Panc1 (cell line): ENCODE results near the gene KDM1A. TPM values are rescaled to one million over a fixed set of nuclear protein-coding genes. Genes with fewer than 3 reads are reported as not detected.
A peak's percentile ranks its signal among the peaks of the same experiment; 100 is the strongest.

Experiments
- ATAC-seq: fragments of 200-7000 bp; cut with Tn5 transposase; 2 replicates; pipeline ENCODE4 v1.9.1; 2020; ENCODE audit warnings: mild to moderate bottlenecking, moderate library complexity
- Bru-seq: library from RNA; stranded (reverse); fragments of 400-500 nt; gene quantifications from one replicate; lab custom pipeline; 2021; lab: Mats Ljungman, UMichigan
- BruChase-seq, 2 experiments: library from RNA; stranded (reverse); fragments of 400-500 nt; gene quantifications; one replicate each; lab custom pipeline; 2021; lab: Mats Ljungman, UMichigan
- BruUV-seq: library from RNA; stranded (reverse); fragments of 400-500 nt; replicated peaks from 2 replicates; lab custom pipeline; 2021; lab: Mats Ljungman, UMichigan
- CTCF ChIA-PET: fragments of 300-600 bp; sonication (Branson Sonifier 250); formaldehyde crosslinking; loops from one replicate; lab custom pipeline; 2022; ENCODE audit warnings: antibody characterized with exemption; lab: Charles Lee
- POLR2A ChIA-PET: fragments of 300-600 bp; sonication (Branson Sonifier 250); formaldehyde crosslinking; loops from one replicate; lab custom pipeline; 2022; ENCODE audit warnings: antibody characterized with exemption; lab: Charles Lee
- DNase-seq: peaks from one replicate; pipeline ENCODE4 v3.0.0-alpha.2; 2010; ENCODE audit warnings: low read depth, low spot score
- H3K27ac ChIP-seq: 2 replicates; pipeline ENCODE4 v1.5.1; 2011; ENCODE audit warnings: mild to moderate bottlenecking, low read length, inconsistent platforms
- H3K27me3 ChIP-seq: fragments of 200-500 bp; sonication (Bioruptor generic); 2 replicates; pipeline ENCODE4 v1.6.0; 2014; ENCODE audit warnings: low read length, inconsistent platforms; ENCODE audit not compliant: control insufficient read depth, insufficient read depth
- H3K36me3 ChIP-seq: fragments of 200-500 bp; sonication (Bioruptor generic); 2 replicates; pipeline ENCODE4 v1.5.1; 2014; ENCODE audit warnings: inconsistent platforms, mild to moderate bottlenecking, low read length, moderate library complexity; ENCODE audit not compliant: control insufficient read depth, insufficient read depth
- H3K4me1 ChIP-seq: 2 replicates; pipeline ENCODE4 v1.5.1; 2011; ENCODE audit warnings: inconsistent platforms, mild to moderate bottlenecking, low read length, moderate library complexity; ENCODE audit not compliant: control insufficient read depth, insufficient read depth
- H3K4me3 ChIP-seq, 2 experiments: 2 replicates each; pipeline ENCODE4 v1.5.1; 2011 to 2012; ENCODE audit warnings: low read depth in 2 of 2, low read length in 2 of 2, mild to moderate bottlenecking in 2 of 2, inconsistent platforms in 1 of 2, moderate library complexity in 1 of 2
- H3K9me3 ChIP-seq: fragments of 200-500 bp; sonication (Bioruptor generic); 2 replicates; pipeline ENCODE4 v1.5.1; 2014; ENCODE audit warnings: low read depth, mild to moderate bottlenecking, inconsistent platforms, low read length, moderate library complexity; ENCODE audit not compliant: control insufficient read depth, insufficient read depth
- CTCF ChIP-seq: fragments of 450-650 bp; IDR thresholded peaks from 2 replicates; pipeline ENCODE4 v1.5.1; 2017; ENCODE audit warnings: mild to moderate bottlenecking
- POLR2AphosphoS5 ChIP-seq: IDR thresholded peaks from 2 replicates; pipeline ENCODE4 v1.6.1; 2012; ENCODE audit warnings: mild to moderate bottlenecking, low read depth, low read length, moderate library complexity
- SIN3A ChIP-seq: IDR thresholded peaks from 2 replicates; pipeline ENCODE4 v1.6.1; 2012; ENCODE audit warnings: low read depth, mild to moderate bottlenecking, low read length, moderate library complexity, borderline replicate concordance; ENCODE audit not compliant: insufficient read depth
- TCF7L2 ChIP-seq: IDR thresholded peaks from 2 replicates; pipeline ENCODE4 v1.6.1; 2011; ENCODE audit warnings: mild to moderate bottlenecking, low read depth, low read length, inconsistent platforms
- in situ Hi-C: cut with HindIII; loops from 2 replicates; pipeline ENCODE4 v1.10.0; 2016; ENCODE audit warnings: low sequenced_read_pairs, low pct_unique_long_range_greater_than_20kb
- intact Hi-C: fragments of 100-400 bp; cut with micrococcal nuclease; formaldehyde crosslinking; loops from one replicate; pipeline ENCODE4 v1.10.0; 2022; ENCODE audit not compliant: unreplicated experiment
- long read RNA-seq: library from polyadenylated mRNA; unstranded; transcript quantifications from one replicate; pipeline ENCODE4 v2.0.0, GENCODE V29; 2021; ENCODE audit not compliant: unreplicated experiment
- polyA plus RNA-seq: library from polyadenylated mRNA; unstranded; fragments of >200 nt; gene quantifications from one replicate; pipeline ENCODE4 v1.2.1, GENCODE V29; 2012; ENCODE audit warnings: missing spikeins; ENCODE audit not compliant: insufficient read length
- total RNA-seq: library from RNA; stranded (reverse); gene quantifications from one replicate; pipeline ENCODE4 v1.2.1, GENCODE V29; 2021; ENCODE audit not compliant: unreplicated experiment
- TF ChIP-seq, protein P1 (sequence below), 2 experiments: IDR thresholded peaks; 2 replicates each; pipeline ENCODE4 v1.6.1; 2011 to 2012; ENCODE audit warnings: low read depth in 2 of 2, control low read depth in 1 of 2, low read length in 1 of 2, mild to moderate bottlenecking in 1 of 2, moderate library complexity in 1 of 2; ENCODE audit not compliant: insufficient read depth in 1 of 2

KDM1A gene
- 120 TPM for total RNA-seq
- 101 TPM for polyA plus RNA-seq
- percentile 92 among the genes with signal in this experiment for Bru-seq, nascent RNA
- BruChase-seq, experiment 1, labeled RNA remaining after a 2-hour chase, result percentile 83 among the genes with signal in this experiment
- percentile 89 among the genes with signal in this experiment for BruChase-seq, experiment 2, labeled RNA remaining after a 6-hour chase
- long read RNA-seq, transcript KDM1A-203 (19 exons, 3,039 nt), result minor isoform, 8 of 689 reads
- long read RNA-seq, transcript KDM1A-201 (19 exons, 3,033 nt), result major isoform, 317 of 689 reads
- long read RNA-seq, transcript KDM1A-206 (1 exons, 2,810 nt), result minor isoform, 33 of 689 reads
- long read RNA-seq, partial matches to known transcripts, result 34 of 689 reads
- long read RNA-seq, other reads (novel, unspliced or antisense), result 297 of 689 reads

- ChIA-PET POLR2A (interaction anchor here (0.6 kb wide), 2 partner anchors 11 to 1467 kb away, joined by 3 to 4 read pairs; no protein-coding TSS in a partner anchor), CTCF (interaction anchor here (0.5 to 0.7 kb wide), 2 partner anchors 12 to 396 kb away, joined by 6 read pairs; no protein-coding TSS in a partner anchor)
- DNase-seq, result peak; percentile 90
- peak; percentile 98 for TF ChIP-seq POLR2AphosphoS5
- peak; percentile 98 for TF ChIP-seq TCF7L2
- TF ChIP-seq, protein P1, sequence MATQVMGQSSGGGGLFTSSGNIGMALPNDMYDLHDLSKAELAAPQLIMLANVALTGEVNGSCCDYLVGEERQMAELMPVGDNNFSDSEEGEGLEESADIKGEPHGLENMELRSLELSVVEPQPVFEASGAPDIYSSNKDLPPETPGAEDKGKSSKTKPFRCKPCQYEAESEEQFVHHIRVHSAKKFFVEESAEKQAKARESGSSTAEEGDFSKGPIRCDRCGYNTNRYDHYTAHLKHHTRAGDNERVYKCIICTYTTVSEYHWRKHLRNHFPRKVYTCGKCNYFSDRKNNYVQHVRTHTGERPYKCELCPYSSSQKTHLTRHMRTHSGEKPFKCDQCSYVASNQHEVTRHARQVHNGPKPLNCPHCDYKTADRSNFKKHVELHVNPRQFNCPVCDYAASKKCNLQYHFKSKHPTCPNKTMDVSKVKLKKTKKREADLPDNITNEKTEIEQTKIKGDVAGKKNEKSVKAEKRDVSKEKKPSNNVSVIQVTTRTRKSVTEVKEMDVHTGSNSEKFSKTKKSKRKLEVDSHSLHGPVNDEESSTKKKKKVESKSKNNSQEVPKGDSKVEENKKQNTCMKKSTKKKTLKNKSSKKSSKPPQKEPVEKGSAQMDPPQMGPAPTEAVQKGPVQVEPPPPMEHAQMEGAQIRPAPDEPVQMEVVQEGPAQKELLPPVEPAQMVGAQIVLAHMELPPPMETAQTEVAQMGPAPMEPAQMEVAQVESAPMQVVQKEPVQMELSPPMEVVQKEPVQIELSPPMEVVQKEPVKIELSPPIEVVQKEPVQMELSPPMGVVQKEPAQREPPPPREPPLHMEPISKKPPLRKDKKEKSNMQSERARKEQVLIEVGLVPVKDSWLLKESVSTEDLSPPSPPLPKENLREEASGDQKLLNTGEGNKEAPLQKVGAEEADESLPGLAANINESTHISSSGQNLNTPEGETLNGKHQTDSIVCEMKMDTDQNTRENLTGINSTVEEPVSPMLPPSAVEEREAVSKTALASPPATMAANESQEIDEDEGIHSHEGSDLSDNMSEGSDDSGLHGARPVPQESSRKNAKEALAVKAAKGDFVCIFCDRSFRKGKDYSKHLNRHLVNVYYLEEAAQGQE (IDR thresholded peaks at IDR 0.05; ENCODE audit: insufficient read depth in 1 of 2, low read depth in 2 of 2, low read length in 1 of 2), result peak in 1 of 2 experiments; percentile 70; a peak in 2 of 4 replicates
- peak; percentile 94 for TF ChIP-seq SIN3A
- TF ChIP-seq CTCF, result no peak; the same call in 1 of the 2 replicates
- in situ Hi-C loops, result no loop called here
- intact Hi-C loops, result no loop called here
- Histone ChIP-seq H3K4me3 (peak within 1 kb of the TSS; percentile 84 to 93), H3K4me1 (peaks cover 3% of the 10 kb centered on the region; the same call in 1 of the 2 replicates), H3K27ac (peak within 1 kb of the TSS; percentile 96), H3K36me3 (no peaks in the 10 kb centered on the region; the same call in 1 of the 2 replicates), H3K9me3 (no peaks in the 10 kb centered on the region), H3K27me3 (no peaks in the 10 kb centered on the region)
- no TSS peak for BruUV-seq
- peak; percentile 100 for ATAC-seq
These were observed at the start of gene KDM1A for GRCh38 chr1:23019094-23019862. TSS of gene KDM1A (plus strand) at chr1:23019468. CDS start at chr1:23019597, 129 bp downstream.

DNA sequence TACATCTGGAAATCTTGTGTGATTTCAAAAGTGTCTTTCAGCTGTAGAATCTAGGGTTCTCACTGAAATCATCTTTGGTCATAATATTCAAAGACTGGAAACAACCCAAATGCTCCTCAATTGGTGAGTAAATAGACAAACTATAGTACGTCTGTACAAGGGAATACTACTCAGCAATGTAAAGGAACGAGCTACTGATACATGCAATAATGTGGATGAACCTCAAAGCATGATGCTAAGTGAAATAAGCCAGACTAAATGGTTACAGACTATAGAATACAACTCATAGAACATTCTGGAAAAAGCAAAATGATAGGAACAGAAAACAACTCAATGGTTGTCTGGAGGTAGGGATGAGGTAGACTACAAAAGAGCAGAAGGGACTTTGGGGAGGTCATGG, 49.2 kb upstream of the KDM1A start:
- ChIA-PET CTCF (no interaction called here), POLR2A (interaction anchor here (0.7 kb wide), 1 partner anchor 191 kb away, joined by 10 read pairs; no protein-coding TSS in a partner anchor)
- TF ChIP-seq TCF7L2 (no peak), POLR2AphosphoS5 (no peak), CTCF (no peak), SIN3A (no peak)
- TF ChIP-seq, protein P1 (IDR thresholded peaks at IDR 0.05; ENCODE audit: insufficient read depth in 1 of 2, low read depth in 2 of 2, low read length in 1 of 2), result no peak
- H3K9me3 ChIP-seq, result no peaks in the 10 kb centered on the region
- no peaks in the 10 kb centered on the region for H3K36me3 ChIP-seq
- BruUV-seq, result no TSS peak
- peaks cover 14% of the 10 kb centered on the region for H3K27me3 ChIP-seq
- no peak for ATAC-seq
- DNase-seq, result no peak
- no peak overlapping the region for H3K27ac ChIP-seq
- intact Hi-C loops (loop anchor here (10.0 kb wide), 1 partner anchor 305 kb away; no protein-coding TSS in a partner anchor), in situ Hi-C loops (no loop called here)
- H3K4me1 ChIP-seq, result no peaks in the 10 kb centered on the region
- no peak overlapping the region for H3K4me3 ChIP-seq
